ENCODE results near the gene ELAVL2. TPM values are rescaled to one million over a fixed set of nuclear protein-coding genes. Genes with fewer than 3 reads are reported as not detected.

The ELAVL2 gene
- 0.26 TPM in 2 replicates for total RNA-seq

DNA sequence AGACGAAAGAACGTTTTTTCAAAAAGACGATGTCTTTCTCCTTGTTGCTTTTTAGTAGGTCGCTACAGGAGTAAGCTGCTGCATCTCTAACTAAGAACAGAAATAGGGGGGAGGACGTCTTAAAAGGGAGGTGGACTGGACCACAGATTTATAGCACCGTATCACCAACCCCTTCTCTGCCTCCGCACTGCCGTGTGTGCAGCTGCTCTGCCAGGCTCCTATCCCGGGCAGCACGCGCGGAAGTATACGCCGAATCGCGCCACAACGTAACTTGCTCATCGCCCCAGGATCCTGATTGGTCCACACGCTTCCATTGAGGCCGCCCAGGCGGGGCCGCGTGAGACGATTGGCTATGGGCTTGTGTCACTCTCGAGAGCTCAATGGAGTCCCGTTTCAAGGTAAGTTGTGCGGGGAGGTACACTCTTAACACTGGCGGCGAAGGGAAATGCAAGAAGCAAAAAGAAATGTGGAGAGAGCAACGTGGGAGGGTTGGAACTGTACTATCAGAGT lies at the start of gene ELAVL2:
TSS of gene ELAVL2 (minus strand) at position 121 of the 510 bp plus-strand sequence. CDS start 64,006 bp downstream, outside the sequence.
- DNase-seq (ENCODE audit: low read depth) (peak; percentile 87), FAIRE-seq (peak; percentile 95)
- TF ChIP-seq, protein P1, sequence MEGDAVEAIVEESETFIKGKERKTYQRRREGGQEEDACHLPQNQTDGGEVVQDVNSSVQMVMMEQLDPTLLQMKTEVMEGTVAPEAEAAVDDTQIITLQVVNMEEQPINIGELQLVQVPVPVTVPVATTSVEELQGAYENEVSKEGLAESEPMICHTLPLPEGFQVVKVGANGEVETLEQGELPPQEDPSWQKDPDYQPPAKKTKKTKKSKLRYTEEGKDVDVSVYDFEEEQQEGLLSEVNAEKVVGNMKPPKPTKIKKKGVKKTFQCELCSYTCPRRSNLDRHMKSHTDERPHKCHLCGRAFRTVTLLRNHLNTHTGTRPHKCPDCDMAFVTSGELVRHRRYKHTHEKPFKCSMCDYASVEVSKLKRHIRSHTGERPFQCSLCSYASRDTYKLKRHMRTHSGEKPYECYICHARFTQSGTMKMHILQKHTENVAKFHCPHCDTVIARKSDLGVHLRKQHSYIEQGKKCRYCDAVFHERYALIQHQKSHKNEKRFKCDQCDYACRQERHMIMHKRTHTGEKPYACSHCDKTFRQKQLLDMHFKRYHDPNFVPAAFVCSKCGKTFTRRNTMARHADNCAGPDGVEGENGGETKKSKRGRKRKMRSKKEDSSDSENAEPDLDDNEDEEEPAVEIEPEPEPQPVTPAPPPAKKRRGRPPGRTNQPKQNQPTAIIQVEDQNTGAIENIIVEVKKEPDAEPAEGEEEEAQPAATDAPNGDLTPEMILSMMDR (IDR thresholded peaks at IDR 0.05; ENCODE audit: insufficient read depth, low read length, severe bottlenecking) = no peak
- H3K36me3 ChIP-seq (ENCODE audit: control insufficient read depth, insufficient read depth, low read length) = no peaks in the 10 kb centered on the region
- H3K27me3 ChIP-seq (ENCODE audit: control insufficient read depth, insufficient read depth, low read length) = peaks cover 48% of the 10 kb centered on the region
- peak within 1 kb of the TSS; percentile 35 for H3K4me3 ChIP-seq (ENCODE audit: low read depth, low read length)

GRCh38 chr9:23858234-23858633 lies 32.2 kb upstream of the ELAVL2 start:
- FAIRE-seq (peak; percentile 55), DNase-seq (ENCODE audit: low read depth) (no peak)
- Histone ChIP-seq H3K27me3 (ENCODE audit: control insufficient read depth, insufficient read depth, low read length) (no peaks in the 10 kb centered on the region), H3K4me3 (ENCODE audit: low read depth, low read length) (no peak overlapping the region), H3K36me3 (ENCODE audit: control insufficient read depth, insufficient read depth, low read length) (no peaks in the 10 kb centered on the region)
- TF ChIP-seq, protein P1 (IDR thresholded peaks at IDR 0.05; ENCODE audit: insufficient read depth, low read length, severe bottlenecking) = no peak

DNA sequence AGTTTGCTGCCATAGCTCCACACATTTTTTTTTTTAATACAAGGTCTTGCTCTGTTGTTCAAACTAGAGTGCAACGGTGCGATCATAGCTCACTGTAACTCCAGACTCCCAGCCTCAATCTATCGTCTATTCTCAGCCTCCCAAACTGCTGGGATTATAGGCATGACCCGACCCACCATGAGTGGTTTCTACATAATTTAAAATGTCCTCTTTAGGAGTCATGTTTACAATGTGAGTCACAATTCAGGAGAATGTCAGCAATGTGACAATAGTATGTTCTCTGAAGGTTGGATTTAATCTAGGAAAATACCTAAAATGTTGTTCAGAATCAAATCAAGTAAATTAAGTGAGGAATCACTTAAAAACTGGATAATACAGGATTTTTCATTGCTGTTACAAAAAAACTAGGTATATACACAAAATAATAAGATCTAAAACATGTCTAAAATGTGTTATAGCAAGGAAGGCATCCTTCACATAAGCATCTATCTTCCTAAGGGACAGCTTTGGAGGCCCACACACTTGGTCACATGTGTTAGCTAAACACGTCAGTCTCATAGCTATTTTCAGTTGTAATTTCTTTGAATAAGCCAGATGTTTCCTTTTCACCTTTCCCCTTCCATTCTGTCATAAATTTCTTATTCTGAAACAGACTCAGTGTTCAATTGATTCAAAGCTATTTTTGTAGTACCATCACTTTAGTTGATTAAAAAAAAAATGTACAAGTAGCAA lies 30.0 kb upstream of the ELAVL2 start:
- DNase-seq (ENCODE audit: low read depth) (no peak), FAIRE-seq (no peak)
- no peak overlapping the region for H3K4me3 ChIP-seq (ENCODE audit: low read depth, low read length)
- H3K27me3 ChIP-seq (ENCODE audit: control insufficient read depth, insufficient read depth, low read length) = peaks cover 2% of the 10 kb centered on the region
- H3K36me3 ChIP-seq (ENCODE audit: control insufficient read depth, insufficient read depth, low read length) = no peaks in the 10 kb centered on the region
- TF ChIP-seq, protein P1 (IDR thresholded peaks at IDR 0.05; ENCODE audit: insufficient read depth, low read length, severe bottlenecking) = no peak

- H3K36me3 ChIP-seq (ENCODE audit: control insufficient read depth, insufficient read depth, low read length) = no peaks in the 10 kb centered on the region
- no peak for FAIRE-seq
- TF ChIP-seq, protein P1 (IDR thresholded peaks at IDR 0.05; ENCODE audit: insufficient read depth, low read length, severe bottlenecking) = no peak
- H3K27me3 ChIP-seq (ENCODE audit: control insufficient read depth, insufficient read depth, low read length) = peaks cover 10% of the 10 kb centered on the region
- DNase-seq (ENCODE audit: low read depth) = peak; percentile 15
- H3K4me3 ChIP-seq (ENCODE audit: low read depth, low read length) = peak overlapping the region; percentile 19
These were observed 24.9 kb upstream of the ELAVL2 start for GRCh38 chr9:23850690-23851629.

DNA sequence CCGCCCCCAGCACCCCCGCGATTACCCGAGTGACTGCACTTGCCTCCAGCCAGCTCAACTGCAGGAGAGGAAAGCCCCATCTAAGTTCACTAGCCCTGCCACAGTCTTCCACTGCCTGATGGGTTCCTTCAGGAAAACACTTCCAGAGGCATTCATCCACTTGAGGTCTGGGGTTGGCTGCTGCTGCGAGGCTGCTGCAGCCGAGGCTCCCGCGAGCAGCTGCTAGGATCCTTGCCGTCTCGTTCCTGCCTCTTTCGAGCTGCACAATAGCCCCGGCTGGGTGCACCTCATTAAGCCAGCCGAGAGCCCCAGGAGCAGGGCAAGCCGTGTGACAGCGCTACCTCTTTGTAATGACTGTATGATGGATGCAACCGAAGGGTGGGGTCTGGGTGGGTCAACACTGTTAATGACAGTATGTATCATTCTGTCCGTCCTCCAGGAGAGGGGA lies 24.2 kb upstream of the ELAVL2 start:
- H3K27me3 ChIP-seq (ENCODE audit: control insufficient read depth, insufficient read depth, low read length) = peaks cover 10% of the 10 kb centered on the region
- TF ChIP-seq, protein P1 (IDR thresholded peaks at IDR 0.05; ENCODE audit: insufficient read depth, low read length, severe bottlenecking) = no peak
- H3K36me3 ChIP-seq (ENCODE audit: control insufficient read depth, insufficient read depth, low read length) = no peaks in the 10 kb centered on the region
- DNase-seq (ENCODE audit: low read depth) (no peak), FAIRE-seq (no peak)
- H3K4me3 ChIP-seq (ENCODE audit: low read depth, low read length) = peak overlapping the region; percentile 19
